HFF-Myc (cell line): ENCODE measurements around the gene PGAP6.

Experiments used
- DNase-seq: peaks from one replicate; pipeline ENCODE4 v3.0.0-alpha.2; 2011; ENCODE audit warnings: low read depth; ENCODE audit errors: extremely low read depth
- H3K4me3 ChIP-seq: replicated peaks from 2 replicates; pipeline ENCODE4 v1.5.1; 2011; ENCODE audit warnings: low read depth, mild to moderate bottlenecking, control low read depth, low read length
- TF ChIP-seq, protein P1 (sequence below): IDR thresholded peaks from 2 replicates; pipeline ENCODE4 v1.5.1; 2012; ENCODE audit warnings: mild to moderate bottlenecking, low read depth, low read length, control low read depth; ENCODE audit errors: missing control alignments

Gene PGAP6

GRCh38 chr16:381789-382717 lies at the start of gene PGAP6:
Gene PGAP6, minus strand, starts transcription at chr16:381978. Its CDS starts 157 bp downstream, at chr16:381821.
- no peak for DNase-seq
- H3K4me3 ChIP-seq: peak within 1 kb of the TSS; percentile 77
- TF ChIP-seq, protein P1, sequence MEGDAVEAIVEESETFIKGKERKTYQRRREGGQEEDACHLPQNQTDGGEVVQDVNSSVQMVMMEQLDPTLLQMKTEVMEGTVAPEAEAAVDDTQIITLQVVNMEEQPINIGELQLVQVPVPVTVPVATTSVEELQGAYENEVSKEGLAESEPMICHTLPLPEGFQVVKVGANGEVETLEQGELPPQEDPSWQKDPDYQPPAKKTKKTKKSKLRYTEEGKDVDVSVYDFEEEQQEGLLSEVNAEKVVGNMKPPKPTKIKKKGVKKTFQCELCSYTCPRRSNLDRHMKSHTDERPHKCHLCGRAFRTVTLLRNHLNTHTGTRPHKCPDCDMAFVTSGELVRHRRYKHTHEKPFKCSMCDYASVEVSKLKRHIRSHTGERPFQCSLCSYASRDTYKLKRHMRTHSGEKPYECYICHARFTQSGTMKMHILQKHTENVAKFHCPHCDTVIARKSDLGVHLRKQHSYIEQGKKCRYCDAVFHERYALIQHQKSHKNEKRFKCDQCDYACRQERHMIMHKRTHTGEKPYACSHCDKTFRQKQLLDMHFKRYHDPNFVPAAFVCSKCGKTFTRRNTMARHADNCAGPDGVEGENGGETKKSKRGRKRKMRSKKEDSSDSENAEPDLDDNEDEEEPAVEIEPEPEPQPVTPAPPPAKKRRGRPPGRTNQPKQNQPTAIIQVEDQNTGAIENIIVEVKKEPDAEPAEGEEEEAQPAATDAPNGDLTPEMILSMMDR: no peak

DNA sequence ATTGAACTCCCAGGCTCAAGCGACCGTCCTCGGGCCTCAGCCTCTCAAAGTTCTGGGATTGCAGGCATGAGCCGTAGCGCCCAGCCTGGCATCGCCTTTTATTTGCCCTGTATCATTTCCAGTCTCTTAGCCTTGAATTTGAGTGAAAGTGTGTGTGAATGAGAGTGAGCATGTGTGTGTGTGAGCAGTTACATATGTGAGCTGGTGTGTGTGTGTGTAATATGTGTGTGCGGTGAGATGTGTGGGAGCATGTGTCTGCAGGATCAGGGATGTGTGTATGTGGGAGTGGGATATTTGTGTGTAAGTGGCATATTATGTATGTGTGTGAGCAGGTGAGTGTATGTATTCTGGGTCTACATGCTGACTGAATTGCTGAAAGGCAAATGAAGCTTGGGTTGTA lies 49.1 kb upstream of the PGAP6 start:
- TF ChIP-seq, protein P1: no peak
- H3K4me3 ChIP-seq: no peak overlapping the region
- no peak for DNase-seq

- peak overlapping the region; percentile 65 for H3K4me3 ChIP-seq
Measured at GRCh38 chr16:427250-427649, 45.5 kb upstream of the PGAP6 start.

GRCh38 chr16:426906-427249 lies 45.1 kb upstream of the PGAP6 start:
- no peak for DNase-seq
- TF ChIP-seq, protein P1: no peak
- peak overlapping the region; percentile 65 for H3K4me3 ChIP-seq

More at GRCh38 chr16:427250-427649, 45.5 kb upstream of the PGAP6 start:
- TF ChIP-seq, protein P1: no peak
- DNase-seq: no peak

- H3K4me3 ChIP-seq: peak overlapping the region; percentile 65
- TF ChIP-seq, protein P1: no peak
- no peak for DNase-seq
Measured at GRCh38 chr16:426115-426905, 44.5 kb upstream of the PGAP6 start.

DNA sequence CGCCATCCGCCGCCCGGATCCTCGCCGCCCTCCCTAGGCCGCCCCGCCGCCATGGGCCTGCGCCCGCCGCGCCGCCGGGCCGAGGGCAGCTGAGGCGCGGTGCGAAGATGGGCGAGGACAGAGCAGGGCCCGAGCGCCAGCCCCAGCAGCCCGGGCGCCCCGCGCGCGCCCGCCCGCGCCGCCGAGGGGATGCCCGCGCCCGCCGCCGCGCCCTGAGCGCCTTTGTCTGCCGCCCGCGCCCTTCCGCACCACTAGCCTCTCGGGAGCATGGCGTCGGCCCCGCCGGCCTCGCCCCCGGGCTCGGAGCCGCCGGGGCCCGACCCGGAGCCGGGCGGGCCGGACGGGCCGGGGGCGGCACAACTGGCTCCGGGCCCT lies 43.9 kb upstream of the PGAP6 start:
- no peak for DNase-seq
- H3K4me3 ChIP-seq: peak overlapping the region; percentile 65
- TF ChIP-seq, protein P1: no peak
